NCI-H2227 (cell line): ENCODE data around the gene FGR.
A peak's percentile ranks its signal among the peaks of the same experiment; 100 is the strongest.
"Not testable (repeated sequence)": the region's sequence is repeated elsewhere in the genome, so short reads cannot be mapped to it uniquely, and the experiment has no call there.

Experiments used
- DNase-seq: peaks from one replicate; lab custom pipeline; 2025; ENCODE audit not compliant: unreplicated experiment; lab: John Stamatoyannopoulos, UW

FGR gene

GRCh38 chr1:27660300-27660835 is 25.4 kb upstream of the FGR start:
- DNase-seq: no peak

GRCh38 chr1:27659497-27660299 is 24.7 kb upstream of the FGR start:
- DNase-seq: peak; percentile 95

GRCh38 chr1:27658951-27659496 is 24.0 kb upstream of the FGR start:
- peak; percentile 36 for DNase-seq

- DNase-seq: peak; percentile 32
These were observed 21.3 kb upstream of the FGR start for GRCh38 chr1:27656157-27656893.

GRCh38 chr1:27655151-27655937 is 20.4 kb upstream of the FGR start:
- no peak for DNase-seq

GRCh38 chr1:27652111-27652864 is 17.3 kb upstream of the FGR start:
- DNase-seq: no peak

- no peak for DNase-seq
These were observed 15.7 kb upstream of the FGR start for GRCh38 chr1:27650539-27651175.

GRCh38 chr1:27650171-27650538 is 15.2 kb upstream of the FGR start:
- no peak for DNase-seq

GRCh38 chr1:27649306-27649635 is 14.3 kb upstream of the FGR start:
- no peak for DNase-seq

GRCh38 chr1:27648602-27649305 is 13.8 kb upstream of the FGR start:
- no peak for DNase-seq

GRCh38 chr1:27647328-27647727 is 12.3 kb upstream of the FGR start:
- DNase-seq: no peak

- DNase-seq: no peak
These were observed 11.7 kb upstream of the FGR start for GRCh38 chr1:27646676-27647075.

- DNase-seq: no peak
These were observed 10.1 kb upstream of the FGR start for GRCh38 chr1:27645071-27645415.

- DNase-seq: no peak
These were observed 9.5 kb upstream of the FGR start for GRCh38 chr1:27644369-27645070.

- peak; percentile 59 for DNase-seq
These were observed 8.8 kb upstream of the FGR start for GRCh38 chr1:27643600-27644368.

GRCh38 chr1:27640514-27640913 is 5.5 kb upstream of the FGR start:
- DNase-seq: not testable (repeated sequence)

GRCh38 chr1:27638805-27639204 is 3.8 kb upstream of the FGR start:
- no peak for DNase-seq

- no peak for DNase-seq
These were observed 3.2 kb upstream of the FGR start for GRCh38 chr1:27638047-27638734.
